ENCODE measurements around the gene SF3A1.

The SF3A1 gene

GRCh38 chr22:30291058-30291892 is 65.4 kb downstream of the SF3A1 start:
- no peak for TF ChIP-seq CTCF (IDR thresholded peaks at IDR 0.05; ENCODE audit: control insufficient read depth, extremely low read depth, insufficient read depth)
- DNase-seq (ENCODE audit: low read depth): peak; percentile 63

GRCh38 chr22:30290342-30291057 is 66.2 kb downstream of the SF3A1 start:
- no peak for TF ChIP-seq CTCF (IDR thresholded peaks at IDR 0.05; ENCODE audit: control insufficient read depth, extremely low read depth, insufficient read depth)
- no peak overlapping the region for H3K4me3 ChIP-seq (ENCODE audit: low read depth, low read length)
- no peak for DNase-seq (ENCODE audit: low read depth)

More at GRCh38 chr22:30291058-30291892, 65.4 kb downstream of the SF3A1 start:
- no peak overlapping the region for H3K4me3 ChIP-seq (ENCODE audit: low read depth, low read length)

GRCh38 chr22:30289980-30290313 is 66.7 kb downstream of the SF3A1 start:
- DNase-seq (ENCODE audit: low read depth): no peak
- no peak for TF ChIP-seq CTCF (IDR thresholded peaks at IDR 0.05; ENCODE audit: control insufficient read depth, extremely low read depth, insufficient read depth)
- H3K4me3 ChIP-seq (ENCODE audit: low read depth, low read length): peak overlapping the region; percentile 78

- no peak for TF ChIP-seq CTCF (IDR thresholded peaks at IDR 0.05; ENCODE audit: control insufficient read depth, extremely low read depth, insufficient read depth)
- peak within 1 kb of the TSS; percentile 78 for H3K4me3 ChIP-seq (ENCODE audit: low read depth, low read length)
- peak; percentile 94 for DNase-seq (ENCODE audit: low read depth)
Measured at GRCh38 chr22:30289141-30289979, 67.3 kb downstream of the SF3A1 start, which contains the start of gene CASTOR1. CASTOR1 (minus strand) TSS chr22:30289505; CDS start chr22:30289497, 8 bp downstream.

GRCh38 chr22:30288419-30289140 is 68.1 kb downstream of the SF3A1 start:
- no peak for DNase-seq (ENCODE audit: low read depth)
- TF ChIP-seq CTCF (IDR thresholded peaks at IDR 0.05; ENCODE audit: control insufficient read depth, extremely low read depth, insufficient read depth): no peak
- peak overlapping the region; percentile 78 for H3K4me3 ChIP-seq (ENCODE audit: low read depth, low read length)

All from LNCaP clone FGC (cell line).